Stimulated activated CD4-positive, alpha-beta T cell treated with anti-CD3 and anti-CD28 coated beads, Interleukin-4, amount 100 ng/mL, for 4 hours (primary cell): ENCODE results near the gene PMEPA1.

Experiments used
- DNase-seq, 2 experiments: peaks; one replicate each; pipeline ENCODE4 v3.0.0-alpha.2; 2020

PMEPA1 gene

DNA sequence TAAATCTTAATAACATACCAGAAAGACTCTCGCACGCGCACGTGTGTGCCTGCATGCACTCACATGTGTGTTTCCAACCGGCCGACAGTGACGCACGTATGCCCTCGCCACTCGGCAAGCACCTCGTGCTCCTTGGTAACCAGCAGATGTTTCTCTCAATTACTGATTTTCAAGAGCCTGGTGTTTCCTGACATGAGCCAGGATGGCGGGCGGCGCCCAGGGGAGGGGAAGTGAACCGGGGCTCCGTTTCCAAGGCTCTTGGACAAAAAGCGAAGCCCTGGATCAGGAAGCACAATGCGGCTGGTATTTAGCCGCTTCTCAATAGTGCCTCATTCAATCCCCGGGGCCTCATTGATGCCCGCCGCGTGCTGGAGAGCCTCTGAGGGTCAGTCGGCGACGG is 37.7 kb downstream of the PMEPA1 start:
- no peak for DNase-seq

GRCh38 chr20:57671662-57672061 is 38.2 kb downstream of the PMEPA1 start:
- DNase-seq, result no peak

DNA sequence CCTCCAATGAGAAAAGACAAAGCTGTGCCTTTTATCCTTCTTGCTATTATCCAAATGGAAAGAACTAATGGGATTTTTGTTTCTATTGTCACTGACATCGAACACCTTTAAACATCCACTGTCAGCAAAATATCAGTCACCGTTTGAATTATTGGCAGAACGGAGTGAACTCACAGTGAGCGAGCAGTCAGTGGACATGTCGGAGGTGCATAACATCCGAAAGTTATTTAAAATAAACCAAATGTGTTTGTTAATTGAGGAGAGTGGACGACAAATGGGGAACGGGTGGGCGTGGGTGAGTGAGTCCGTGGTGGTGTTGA is 38.8 kb downstream of the PMEPA1 start:
- no peak for DNase-seq

DNA sequence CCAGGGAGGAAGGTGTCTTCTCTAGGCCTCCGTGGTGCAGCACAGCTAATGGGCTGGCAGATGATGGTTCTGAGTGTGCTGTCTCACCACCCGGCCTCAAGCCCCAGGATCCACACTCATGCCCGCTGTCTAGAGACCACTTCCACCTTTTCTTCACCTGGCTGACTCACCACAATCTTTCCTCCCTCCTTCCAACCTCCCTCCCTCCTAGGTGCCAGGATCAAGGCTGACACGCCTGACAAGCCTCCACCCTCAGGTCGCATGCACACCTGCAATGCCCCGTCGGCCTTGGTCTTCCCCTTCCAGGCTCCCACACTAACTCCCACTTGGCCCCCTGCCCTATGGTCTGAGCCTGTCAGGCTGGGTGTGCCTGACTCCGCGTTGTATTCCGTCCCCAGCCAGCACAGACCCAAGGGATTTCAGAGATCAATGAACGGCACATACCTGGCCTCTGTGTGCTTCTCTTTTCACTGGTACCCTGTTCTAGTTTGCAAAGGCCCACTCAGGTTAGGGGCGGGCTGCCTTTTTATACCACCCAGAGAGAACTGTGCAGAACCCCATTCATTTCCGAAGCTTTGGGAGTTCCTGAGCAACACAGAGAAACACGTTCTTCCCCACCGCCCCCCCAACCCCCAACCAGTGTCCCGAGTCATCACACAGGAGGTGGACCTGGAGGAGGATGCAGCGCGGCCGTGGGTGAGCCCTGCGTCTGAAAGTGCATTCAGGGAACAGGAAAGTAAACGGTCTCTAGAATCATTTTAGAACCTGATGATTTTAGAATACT is 39.3 kb downstream of the PMEPA1 start:
- no peak for DNase-seq

GRCh38 chr20:57669632-57670031 is 40.2 kb downstream of the PMEPA1 start:
- no peak for DNase-seq

DNA sequence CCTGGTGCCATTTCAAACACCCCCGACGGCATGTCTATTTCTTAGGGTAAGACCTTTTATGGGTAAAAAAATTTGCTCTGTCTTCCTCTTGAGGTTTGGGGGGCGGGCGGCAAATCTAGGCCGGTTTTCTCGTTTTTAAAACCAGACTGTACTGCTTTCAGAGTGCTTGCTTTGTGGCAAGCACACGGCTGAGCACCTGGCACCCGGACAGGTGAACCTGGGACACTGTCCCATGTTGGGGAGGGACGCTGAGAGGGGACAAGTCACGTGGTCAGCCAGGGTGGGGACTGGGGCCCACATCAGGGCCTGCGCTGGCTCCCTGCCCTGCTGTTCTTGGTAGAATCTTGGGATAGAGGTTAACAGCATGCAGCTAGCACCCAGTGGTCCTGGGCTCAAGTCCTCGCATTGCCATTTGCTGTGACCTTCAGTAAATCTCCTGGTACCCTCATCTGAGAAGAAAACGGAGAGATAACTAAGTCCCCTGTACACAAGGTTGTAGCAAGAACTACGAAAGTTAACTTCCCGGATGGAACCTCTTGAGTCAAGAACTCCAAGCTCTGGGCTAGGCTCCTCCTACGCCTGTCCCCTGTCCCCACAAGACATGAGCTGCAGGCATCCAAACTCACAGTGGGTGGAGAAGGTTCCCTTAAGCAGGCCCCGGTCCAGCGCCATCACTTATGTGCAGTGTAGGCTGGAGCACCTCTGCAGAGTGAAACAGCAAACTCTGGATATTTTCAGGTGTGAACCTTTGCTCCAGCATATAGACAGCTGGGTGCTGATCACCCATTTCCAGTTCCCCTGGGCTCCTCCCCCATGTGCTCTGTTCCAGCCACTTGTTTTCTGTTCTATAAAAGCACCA is 41.7 kb downstream of the PMEPA1 start:
- DNase-seq, result no peak

GRCh38 chr20:57667388-57667787 is 42.4 kb downstream of the PMEPA1 start:
- DNase-seq, result no peak

DNA sequence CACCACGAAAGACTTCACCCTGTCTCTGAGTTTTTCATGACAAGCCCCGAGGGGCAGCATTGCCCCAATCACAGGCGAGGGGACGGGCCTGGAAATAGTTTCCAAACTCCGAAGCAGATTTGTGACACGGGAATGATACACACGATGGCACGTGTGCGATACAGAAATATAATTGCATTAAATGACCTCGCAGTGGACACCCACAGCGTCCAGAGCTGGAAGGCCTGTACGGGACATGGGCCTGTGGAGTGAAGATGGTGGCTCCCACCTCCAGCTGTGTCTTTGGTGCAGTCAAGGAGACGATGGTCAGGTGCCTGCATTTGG is 43.0 kb downstream of the PMEPA1 start:
- DNase-seq, result no peak

DNA sequence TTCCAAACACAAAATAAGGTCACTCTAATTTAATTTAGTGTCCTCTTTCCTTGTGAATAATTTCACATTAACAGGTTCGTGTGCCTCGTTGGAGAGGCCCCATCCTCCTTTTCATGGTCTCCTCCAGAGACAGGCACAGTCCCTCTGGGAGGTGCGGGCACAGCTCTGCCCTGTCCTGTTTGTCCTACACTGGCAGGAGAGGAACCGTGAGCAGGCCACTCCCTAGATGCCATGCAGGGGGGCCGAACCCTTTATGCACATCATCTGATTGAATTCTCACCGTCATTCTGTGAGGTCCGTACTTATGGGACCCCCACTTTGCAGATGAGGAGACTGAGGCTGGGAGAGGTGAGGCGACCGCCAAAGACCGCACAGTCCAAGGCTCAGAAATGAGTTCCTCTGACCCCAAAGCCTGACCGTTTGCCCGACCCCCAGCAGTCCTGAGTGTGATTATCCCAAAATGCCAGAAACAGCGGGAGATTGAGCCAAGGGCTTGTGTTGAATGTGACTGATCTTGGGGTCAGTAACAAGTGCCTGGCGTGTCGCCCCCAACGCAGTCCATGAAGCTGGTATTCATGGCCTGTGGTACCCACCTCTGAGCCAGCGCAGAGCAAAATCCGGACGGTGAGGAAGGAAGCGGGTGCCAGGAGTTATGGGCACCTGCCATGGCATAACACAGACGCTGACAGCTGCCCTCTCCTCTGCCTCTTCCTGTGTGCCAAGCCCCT is 43.5 kb downstream of the PMEPA1 start:
- DNase-seq, result no peak

DNA sequence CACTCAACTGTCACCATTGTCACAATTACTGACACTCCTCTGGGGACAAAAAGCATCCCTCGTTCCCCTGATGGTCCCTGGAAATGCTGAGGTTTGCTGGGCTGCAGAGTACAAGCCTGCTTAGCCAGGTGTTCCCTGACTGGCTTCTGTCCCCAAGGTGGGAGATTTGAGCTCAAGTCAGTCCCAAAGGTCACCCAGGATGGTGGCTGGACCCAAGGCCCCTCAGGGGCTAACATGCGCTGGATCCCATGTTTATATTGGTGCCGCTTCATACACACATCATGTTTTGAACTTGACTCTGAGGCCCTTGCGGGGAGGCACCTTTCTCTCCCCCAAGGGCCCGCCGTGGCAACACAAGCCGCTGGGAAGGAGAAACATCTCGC is 44.2 kb downstream of the PMEPA1 start:
- no peak for DNase-seq

GRCh38 chr20:57664924-57665588 is 44.8 kb downstream of the PMEPA1 start:
- no peak for DNase-seq

- DNase-seq, result no peak
Measured at GRCh38 chr20:57664476-57664875, 45.3 kb downstream of the PMEPA1 start.

DNA sequence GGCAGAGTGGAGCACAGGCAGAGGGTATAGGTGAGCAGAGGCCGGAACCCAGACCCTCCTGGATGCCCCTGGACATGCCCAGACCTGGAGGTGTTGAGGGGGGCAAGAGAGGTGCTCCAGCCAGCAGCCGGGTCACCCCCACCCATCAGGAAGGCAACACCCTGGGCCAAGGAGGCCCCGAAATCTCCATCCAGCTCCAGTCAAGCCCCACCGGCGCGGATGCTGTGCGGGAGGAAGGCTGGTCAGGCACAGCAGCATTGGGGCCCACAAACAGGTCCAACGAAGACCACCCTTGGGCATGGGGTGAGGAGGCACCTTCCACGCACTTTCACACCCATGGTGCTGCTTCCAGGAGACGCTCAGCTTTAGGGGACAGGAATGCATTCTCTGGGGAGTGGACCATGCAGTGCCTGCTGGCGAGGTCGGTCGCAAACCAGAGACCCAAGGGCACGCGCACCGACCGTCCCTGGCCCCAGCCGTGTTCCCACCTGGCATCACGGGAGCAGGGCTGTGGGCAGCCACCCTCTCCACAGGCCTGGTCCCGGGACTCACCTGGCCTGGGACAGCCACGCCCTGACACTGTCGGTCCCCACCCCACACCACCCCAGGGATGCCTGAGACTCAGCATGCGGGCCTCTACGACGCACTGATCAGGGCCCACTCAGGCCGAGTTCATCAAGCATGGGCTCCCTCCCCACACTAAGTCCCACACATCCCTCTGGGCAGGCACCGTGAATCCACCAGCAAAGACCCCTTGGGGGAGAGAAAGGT is 45.9 kb downstream of the PMEPA1 start:
- DNase-seq, result no peak

DNA sequence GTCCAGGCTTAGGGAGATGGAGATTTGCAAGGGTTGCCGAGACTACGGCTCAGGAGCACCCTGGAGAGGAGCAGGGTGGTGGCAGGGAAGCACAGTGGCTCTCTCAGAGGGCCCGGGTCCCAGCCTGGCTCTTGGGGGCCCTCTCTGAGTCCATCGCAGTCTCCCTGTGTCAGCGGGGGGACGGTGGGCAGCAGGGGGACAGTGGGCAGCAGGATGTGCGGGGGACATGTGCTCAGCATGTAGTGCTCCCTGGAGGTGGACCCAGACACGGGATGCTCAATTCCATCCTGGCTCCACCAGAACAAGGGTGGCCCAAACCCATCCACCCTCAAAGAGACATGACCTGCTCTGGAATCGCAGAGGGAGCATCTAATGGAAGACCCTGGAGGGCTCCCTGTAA is 46.6 kb downstream of the PMEPA1 start:
- DNase-seq, result no peak

DNA sequence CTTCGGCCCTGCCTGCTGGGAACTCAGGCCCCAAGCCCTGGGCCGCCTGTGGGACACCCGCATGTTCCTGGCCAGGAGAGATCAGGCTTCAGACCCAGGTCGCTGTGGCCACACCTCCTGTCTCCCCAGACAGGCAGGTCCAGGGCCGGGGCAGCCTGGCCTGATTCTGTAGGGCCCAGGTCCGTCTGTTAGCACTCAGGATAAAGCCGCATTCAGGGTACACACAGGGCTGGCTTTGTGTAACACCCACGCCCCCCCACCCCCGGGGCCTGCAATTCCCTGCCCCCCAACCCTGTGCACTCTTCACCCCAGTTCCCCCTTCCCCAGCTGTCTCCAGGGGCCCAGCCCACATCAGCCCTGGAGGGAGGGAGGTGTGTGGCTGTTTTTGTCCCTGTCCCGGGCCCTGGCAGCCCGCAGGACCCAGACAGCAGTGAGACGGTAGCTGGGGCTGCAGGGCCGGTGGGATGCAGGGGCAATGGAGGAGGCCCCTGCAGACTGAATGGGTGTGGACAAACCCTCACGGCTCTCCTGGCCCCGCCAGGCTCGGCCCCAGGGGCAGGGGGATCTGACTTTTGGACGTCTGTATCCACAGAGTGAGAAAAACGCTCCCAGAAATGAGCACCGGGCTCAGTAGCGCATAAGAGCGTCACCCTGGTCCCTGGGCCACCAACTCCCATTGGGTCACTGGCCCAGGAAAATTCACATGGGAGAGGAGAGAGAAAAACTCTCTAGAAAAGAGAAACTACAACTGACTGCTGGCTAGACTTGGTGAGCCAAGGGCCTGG is 47.2 kb downstream of the PMEPA1 start:
- DNase-seq, result no peak

GRCh38 chr20:57661746-57662455 is 47.9 kb downstream of the PMEPA1 start:
- no peak for DNase-seq

DNA sequence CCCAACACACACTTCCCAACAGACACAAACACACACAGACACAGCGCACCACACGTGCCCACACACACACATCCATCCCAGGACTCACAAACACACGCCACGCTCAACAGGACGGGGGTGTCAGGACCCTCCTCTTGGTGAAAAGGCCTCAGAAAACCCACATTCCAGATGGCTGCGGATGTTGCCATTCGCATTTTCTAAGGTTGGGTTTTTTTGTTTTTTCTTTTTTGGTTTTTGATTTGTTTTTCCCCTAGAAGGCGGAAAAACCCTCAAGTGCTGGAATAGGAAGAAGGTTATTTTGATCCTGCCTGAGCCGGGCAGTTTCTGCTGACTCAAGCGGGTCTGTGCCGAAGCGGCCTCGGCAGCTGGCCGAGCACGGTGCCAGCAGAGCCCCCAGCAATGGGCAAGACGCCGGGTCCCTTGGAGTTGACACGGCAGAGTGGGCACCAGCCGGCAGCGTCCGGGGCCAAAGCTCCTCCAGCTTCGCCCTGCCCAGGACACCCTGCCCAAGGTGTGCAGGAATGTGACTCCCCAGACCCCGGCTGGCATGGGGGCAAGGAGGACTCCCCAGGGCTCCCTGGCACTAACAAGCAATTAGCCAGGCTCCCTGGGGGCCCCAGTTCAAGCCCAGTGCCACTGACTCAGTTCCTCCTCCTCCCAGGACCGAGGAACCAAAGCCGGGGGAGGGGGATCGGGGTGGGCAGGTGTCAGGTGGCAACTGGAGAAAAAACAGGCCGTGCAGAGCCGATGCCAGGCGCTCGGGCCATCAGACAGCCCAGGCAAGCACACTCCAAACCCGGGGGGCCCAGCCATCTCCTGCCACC is 48.7 kb downstream of the PMEPA1 start:
- DNase-seq, result no peak

DNA sequence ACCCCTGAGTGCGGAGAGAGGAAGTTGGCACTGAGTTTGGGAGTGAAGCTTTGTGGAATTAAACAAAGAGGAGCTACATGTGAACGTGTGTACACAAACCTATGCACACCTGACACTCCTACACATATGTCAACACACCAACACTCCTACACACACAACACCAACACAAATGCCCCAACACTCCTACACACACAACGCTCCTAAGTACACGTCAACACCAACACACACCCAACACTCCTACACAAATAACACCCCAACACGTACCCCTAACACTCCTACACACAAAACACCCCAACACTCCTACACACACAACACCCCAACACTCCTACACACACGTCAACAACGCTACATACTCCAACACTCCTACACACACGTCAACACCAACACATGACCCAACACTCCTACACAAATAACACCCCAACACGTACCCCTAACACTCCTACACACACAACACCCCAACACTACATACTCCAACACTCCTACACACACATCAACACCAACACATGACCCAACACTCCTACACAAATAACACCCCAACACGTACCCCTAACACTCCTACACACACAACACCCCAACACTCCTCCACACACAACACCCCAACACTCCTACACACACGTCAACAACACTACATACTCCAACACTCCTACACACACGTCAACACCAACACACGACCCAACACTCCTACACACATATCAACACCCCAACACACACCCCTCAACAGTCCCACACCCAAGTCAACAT is 49.5 kb downstream of the PMEPA1 start:
- DNase-seq, result no peak

DNA sequence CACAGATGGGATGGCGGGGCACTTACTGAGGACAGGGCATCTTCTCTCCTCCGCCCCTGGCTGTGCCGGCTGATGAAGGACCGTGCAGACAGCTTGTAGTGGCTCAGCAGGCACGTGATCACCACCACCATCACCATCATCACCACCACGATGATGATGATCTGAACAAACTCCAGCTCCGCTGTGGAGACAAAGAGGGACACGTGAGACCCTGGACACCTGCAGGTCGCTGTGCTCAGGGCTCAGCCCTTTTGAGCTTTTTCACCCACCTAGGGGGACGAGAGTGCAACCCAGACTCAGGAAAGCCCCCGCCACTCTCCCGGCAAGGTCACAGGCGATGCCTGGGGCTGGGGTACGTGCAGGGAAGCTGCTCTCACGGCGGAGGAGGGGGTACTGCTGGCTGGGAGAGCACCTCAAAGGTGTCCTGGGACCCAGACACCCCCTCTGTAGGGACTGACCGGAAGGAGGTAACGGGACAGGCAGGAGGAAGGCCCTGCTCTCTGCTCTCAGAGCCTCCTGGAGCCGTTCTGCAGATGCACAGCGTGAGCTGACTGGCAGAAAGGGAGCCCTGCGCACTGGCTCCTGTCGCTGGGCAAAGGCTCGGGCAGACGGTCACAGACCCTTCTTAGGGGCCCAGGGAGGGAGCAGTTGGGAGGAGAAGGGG is 50.2 kb downstream of the PMEPA1 start:
- no peak for DNase-seq
